Prostate gland (tissue), 2 donors: ENCODE results near the gene FBXL13.

Experiments used
- POLR2A ChIP-seq: fragments of 450-650 bp; IDR thresholded peaks from one replicate; pipeline ENCODE4 v1.6.1; 2016; ENCODE audit warnings: antibody characterized with exemption, mild to moderate bottlenecking
- TF ChIP-seq, protein P1 (sequence below), 4 experiments: fragments of 200-600 bp in 2 of 4; fragments of 450-650 bp in 2 of 4; sonication (generic) in 2 of 4; IDR thresholded peaks; 1 replicate in 3 of 4; 2 replicates in 1 of 4; pipeline ENCODE4 v1.5.1; 2016 to 2019; ENCODE audit warnings: antibody characterized with exemption in 4 of 4, mild to moderate bottlenecking in 2 of 4, moderate library complexity in 2 of 4

DNA sequence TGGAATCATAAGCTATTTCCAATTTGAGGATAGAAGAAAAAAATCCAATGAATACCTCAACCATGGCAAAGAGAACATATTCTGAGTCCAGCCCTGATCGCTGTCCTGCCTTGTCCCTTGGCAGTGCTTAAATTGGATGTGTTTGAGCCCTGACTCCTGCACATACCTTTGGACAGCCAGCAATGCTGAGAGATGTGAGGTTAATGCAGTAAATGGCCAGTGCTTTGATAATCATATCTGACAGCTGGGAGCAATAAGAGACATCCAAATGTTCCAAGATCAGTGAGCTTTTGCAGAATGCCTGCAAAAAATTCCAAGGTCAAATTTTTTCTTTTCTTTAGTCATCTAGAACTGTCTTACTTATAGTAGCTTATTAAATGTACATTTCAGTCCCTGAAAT is 241.9 kb downstream of the FBXL13 start:
- TF ChIP-seq POLR2A, result no peak
- TF ChIP-seq, protein P1, sequence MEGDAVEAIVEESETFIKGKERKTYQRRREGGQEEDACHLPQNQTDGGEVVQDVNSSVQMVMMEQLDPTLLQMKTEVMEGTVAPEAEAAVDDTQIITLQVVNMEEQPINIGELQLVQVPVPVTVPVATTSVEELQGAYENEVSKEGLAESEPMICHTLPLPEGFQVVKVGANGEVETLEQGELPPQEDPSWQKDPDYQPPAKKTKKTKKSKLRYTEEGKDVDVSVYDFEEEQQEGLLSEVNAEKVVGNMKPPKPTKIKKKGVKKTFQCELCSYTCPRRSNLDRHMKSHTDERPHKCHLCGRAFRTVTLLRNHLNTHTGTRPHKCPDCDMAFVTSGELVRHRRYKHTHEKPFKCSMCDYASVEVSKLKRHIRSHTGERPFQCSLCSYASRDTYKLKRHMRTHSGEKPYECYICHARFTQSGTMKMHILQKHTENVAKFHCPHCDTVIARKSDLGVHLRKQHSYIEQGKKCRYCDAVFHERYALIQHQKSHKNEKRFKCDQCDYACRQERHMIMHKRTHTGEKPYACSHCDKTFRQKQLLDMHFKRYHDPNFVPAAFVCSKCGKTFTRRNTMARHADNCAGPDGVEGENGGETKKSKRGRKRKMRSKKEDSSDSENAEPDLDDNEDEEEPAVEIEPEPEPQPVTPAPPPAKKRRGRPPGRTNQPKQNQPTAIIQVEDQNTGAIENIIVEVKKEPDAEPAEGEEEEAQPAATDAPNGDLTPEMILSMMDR (IDR thresholded peaks at IDR 0.05), result no peak
